PC-9 (cell line): ENCODE results near the gene RNF223.

ENCODE experiments used
- EZH2 ChIP-seq: fragments of 200-600 bp; sonication (generic); IDR thresholded peaks from 2 replicates; pipeline ENCODE4 v1.8.0; 2017; ENCODE audit warnings: antibody characterized with exemption, low read depth
- TF ChIP-seq, protein P1 (sequence below): fragments of 200-600 bp; sonication (generic); conservative IDR thresholded peaks from 2 replicates; pipeline ENCODE4 v1.6.1; 2017; ENCODE audit warnings: mixed run types, antibody characterized with exemption, mild to moderate bottlenecking, moderate library complexity

DNA sequence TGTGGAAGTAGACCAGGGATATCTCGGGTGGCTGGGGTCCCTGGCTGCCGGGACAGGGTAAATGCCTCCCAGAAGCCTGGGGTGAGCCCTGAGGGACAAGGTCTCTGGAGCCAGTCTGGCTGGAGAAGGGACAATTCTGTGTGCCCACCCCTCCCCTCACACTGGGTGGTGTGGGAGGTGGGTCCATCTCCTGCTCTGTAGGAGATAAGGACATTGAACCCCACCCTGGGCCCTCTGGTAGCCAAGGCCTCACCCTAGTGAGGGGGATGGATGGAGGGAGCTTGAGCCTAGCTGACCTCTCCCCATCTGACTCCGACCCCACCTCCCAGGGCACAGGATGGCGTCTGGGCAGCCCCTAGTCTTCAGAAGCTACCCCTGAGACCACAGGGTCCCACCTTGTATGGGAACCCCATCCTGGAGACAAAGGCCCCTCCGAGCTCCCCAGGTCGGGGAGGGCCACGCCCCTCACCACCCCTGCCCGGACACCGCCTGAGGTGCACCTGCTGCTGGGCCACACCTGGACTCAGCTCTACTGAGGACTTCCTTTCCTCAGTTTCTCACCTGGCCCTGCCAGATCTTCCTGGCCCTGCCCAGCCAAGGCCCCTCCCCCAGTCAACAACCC, 49.8 kb downstream of the RNF223 start:
- TF ChIP-seq, protein P1, sequence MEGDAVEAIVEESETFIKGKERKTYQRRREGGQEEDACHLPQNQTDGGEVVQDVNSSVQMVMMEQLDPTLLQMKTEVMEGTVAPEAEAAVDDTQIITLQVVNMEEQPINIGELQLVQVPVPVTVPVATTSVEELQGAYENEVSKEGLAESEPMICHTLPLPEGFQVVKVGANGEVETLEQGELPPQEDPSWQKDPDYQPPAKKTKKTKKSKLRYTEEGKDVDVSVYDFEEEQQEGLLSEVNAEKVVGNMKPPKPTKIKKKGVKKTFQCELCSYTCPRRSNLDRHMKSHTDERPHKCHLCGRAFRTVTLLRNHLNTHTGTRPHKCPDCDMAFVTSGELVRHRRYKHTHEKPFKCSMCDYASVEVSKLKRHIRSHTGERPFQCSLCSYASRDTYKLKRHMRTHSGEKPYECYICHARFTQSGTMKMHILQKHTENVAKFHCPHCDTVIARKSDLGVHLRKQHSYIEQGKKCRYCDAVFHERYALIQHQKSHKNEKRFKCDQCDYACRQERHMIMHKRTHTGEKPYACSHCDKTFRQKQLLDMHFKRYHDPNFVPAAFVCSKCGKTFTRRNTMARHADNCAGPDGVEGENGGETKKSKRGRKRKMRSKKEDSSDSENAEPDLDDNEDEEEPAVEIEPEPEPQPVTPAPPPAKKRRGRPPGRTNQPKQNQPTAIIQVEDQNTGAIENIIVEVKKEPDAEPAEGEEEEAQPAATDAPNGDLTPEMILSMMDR, result no peak
- TF ChIP-seq EZH2, result no peak
